ENCODE measurements around the gene SLC18B1. TPM values are rescaled to one million over a fixed set of nuclear protein-coding genes. Genes with fewer than 3 reads are reported as not detected.

Gene SLC18B1
- 11.7 and 15.5 TPM in 2 replicates for total RNA-seq (2014; rRNA removed; shearing (Covaris generic); ENCODE audit: low replicate concordance)

- DNase-seq (ENCODE audit: low read depth): peak; percentile 49
- in situ Hi-C loops (cut with HindIII; ENCODE audit: low pct_unique_long_range_greater_than_20kb, low sequenced_read_pairs): loop anchor here (25.0 kb wide), 1 partner anchor 511 kb away; no protein-coding TSS in a partner anchor
Measured at GRCh38 chr6:132797951-132798868, at the start of gene SLC18B1. Gene SLC18B1, minus strand, starts transcription at chr6:132798637. Its CDS starts 181 bp downstream, at chr6:132798456.

- in situ Hi-C loops (cut with HindIII; ENCODE audit: low pct_unique_long_range_greater_than_20kb, low sequenced_read_pairs): no loop called here
- no peak for DNase-seq (ENCODE audit: low read depth)
Measured at GRCh38 chr6:132843316-132844035, 45.0 kb upstream of the SLC18B1 start.

DNA sequence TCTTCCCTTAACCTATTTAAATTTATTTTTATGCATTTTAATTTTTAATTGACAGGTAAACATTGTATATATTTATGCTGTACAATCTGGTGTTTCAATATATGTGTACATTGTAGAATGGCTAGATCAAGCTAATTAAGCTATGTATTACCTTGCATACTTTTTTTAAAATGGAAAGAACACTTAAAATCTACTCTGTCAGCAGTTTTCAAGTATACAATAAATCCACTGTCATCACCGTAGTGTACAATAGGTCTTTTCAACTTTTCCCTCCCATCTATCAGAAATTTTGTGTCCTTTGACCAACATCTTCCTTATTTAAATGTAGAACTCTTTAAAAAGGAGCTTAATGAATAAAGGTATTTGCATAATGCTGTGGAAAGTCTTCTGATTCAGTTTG, 43.5 kb upstream of the SLC18B1 start:
- no peak for DNase-seq (ENCODE audit: low read depth)
- in situ Hi-C loops (cut with HindIII; ENCODE audit: low pct_unique_long_range_greater_than_20kb, low sequenced_read_pairs): no loop called here

- no peak for DNase-seq (ENCODE audit: low read depth)
- in situ Hi-C loops (cut with HindIII; ENCODE audit: low pct_unique_long_range_greater_than_20kb, low sequenced_read_pairs): no loop called here
Measured at GRCh38 chr6:132832891-132833290, 34.5 kb upstream of the SLC18B1 start.

- in situ Hi-C loops (cut with HindIII; ENCODE audit: low pct_unique_long_range_greater_than_20kb, low sequenced_read_pairs): no loop called here
- DNase-seq (ENCODE audit: low read depth): no peak
Measured at GRCh38 chr6:132830334-132830751, 31.9 kb upstream of the SLC18B1 start.

DNA sequence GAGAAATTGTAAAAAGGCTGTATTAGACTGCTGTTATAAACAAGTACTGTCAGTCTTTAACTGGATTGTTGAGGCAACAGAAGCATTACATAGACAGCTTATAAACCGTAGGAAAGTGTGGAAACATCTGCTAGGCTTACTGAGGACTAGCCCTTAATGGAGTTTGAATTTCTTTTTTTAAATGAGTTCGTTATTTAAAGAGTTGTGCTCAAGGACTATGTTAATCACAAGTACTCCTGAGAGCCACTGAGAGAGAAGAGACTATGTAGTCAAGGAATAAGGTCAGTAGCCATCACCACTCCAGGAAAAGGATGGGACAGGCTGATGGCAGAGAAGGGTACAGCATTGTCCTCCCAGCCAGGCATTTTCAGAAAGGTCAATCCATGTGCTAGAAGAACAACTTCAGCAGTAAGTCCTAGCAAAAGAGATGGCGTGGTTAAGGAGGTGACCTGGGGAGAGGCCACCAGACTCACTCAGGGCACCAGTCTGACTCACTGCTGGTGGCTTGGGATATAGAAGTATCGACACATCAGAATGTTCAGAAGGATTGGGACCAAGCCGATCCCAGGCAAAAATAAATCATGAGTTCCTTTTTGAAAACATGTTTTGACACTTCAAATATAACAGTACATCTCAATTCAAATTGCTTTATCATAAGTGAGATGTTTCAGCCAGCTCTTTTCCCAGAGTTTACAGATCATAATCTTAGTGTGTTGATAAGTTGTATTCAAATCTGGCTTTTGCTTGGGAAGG, 22.4 kb upstream of the SLC18B1 start:
- in situ Hi-C loops (cut with HindIII; ENCODE audit: low pct_unique_long_range_greater_than_20kb, low sequenced_read_pairs): no loop called here
- DNase-seq (ENCODE audit: low read depth): peak; percentile 33

- DNase-seq (ENCODE audit: low read depth): peak; percentile 30
Measured at GRCh38 chr6:132819405-132820161, 21.1 kb upstream of the SLC18B1 start.

GRCh38 chr6:132818404-132819359, 20.2 kb upstream of the SLC18B1 start:
- peak; percentile 43 for DNase-seq (ENCODE audit: low read depth)
- in situ Hi-C loops (cut with HindIII; ENCODE audit: low pct_unique_long_range_greater_than_20kb, low sequenced_read_pairs): no loop called here

More at GRCh38 chr6:132819405-132820161, 21.1 kb upstream of the SLC18B1 start:
- in situ Hi-C loops (cut with HindIII; ENCODE audit: low pct_unique_long_range_greater_than_20kb, low sequenced_read_pairs): no loop called here

DNA sequence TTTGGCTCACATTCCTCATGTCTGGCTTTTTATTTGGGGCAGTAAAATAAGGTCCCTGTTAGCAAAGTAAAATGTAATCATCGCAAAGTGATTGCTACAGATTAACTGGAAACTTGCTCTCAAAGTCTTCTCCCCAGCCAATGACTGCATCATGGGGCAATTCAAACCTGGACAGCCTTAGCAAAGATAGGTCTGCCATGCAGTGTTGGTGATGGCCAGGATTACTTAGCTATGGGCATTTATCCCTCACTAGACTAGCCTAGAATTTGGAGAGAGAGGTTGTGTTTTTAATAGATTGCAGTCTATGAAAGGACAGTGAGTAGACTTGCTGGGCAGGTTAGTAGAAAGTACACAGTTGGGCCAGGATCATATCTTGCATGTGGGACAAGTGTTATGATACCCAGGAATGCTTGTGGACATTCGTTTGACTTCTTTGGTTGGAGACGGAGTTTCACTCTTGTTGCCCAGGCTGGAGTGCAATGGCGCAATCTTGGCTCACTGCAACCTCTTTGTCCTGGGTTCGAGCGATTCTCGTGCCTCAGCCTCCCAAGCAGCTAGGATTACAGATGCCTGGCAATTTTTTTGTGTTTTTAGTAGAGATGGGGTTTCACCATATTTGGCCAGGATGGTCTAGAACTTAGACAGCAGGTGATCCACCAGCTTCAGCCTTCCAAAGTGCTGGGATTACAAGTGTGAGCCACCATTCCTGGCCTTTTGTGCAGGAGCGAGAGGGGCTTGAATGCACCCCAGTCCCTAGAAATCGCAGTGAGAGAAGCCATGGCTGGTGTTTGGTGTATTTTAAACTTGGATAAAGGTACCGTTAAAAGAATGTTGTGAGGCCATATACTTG, 19.3 kb upstream of the SLC18B1 start:
- peak; percentile 0 for DNase-seq (ENCODE audit: low read depth)
- in situ Hi-C loops (cut with HindIII; ENCODE audit: low pct_unique_long_range_greater_than_20kb, low sequenced_read_pairs): no loop called here

DNA sequence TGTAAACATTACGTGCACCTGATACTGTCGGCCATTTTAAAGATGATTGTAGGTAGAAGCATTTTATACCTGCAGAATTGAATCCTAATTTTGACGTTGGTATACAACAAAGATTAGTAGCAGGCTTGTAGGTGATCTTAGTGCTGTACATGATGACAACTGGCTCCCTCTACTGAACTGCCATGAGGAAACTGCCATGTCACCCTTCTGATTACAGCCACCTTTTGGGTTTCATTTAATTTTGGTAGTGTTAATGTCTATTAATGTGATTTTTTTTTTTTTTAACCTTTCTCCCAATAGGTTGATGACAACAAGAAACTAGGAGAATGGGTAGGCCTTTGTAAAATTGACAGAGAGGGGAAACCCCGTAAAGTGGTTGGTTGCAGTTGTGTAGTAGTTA, 18.2 kb upstream of the SLC18B1 start:
- in situ Hi-C loops (cut with HindIII; ENCODE audit: low pct_unique_long_range_greater_than_20kb, low sequenced_read_pairs): no loop called here
- peak; percentile 28 for DNase-seq (ENCODE audit: low read depth)

DNA sequence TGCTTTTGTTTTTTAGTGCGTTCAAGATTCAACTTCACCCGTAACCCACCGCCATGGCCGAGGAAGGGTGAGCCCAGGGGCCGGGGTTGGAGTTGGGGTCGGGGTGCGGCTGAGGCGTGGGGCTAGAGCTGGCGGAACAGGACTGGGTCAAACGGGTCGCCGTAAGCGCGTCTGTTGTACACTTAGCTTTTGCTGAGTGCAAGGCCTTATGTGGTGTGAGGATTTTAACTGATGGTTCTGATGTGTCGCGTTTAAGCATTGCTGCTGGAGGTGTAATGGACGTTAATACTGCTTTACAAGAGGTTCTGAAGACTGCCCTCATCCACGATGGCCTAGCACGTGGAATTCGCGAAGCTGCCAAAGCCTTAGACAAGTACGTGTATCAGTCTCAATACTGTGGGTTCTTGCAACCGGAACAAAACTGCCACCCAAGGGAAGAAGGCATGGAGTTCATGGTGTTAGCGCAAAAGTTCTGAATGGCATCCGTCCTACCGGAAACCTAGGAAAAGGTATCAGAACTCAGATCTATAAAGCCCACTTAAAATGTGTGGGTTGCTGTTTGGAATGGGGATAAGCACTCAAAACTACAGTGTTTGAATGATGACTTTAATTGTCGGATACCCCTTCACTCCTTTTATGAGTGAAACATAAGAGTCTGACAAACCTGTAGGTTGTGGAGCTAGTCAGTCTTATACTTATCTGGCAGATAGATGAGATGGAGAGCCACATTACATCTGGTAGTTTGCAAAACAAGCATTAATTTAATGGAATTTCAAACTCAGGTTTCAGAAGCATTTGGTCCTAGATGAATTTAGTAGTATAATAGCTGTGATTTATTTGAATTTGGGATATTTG, 16.5 kb upstream of the SLC18B1 start:
- peak; percentile 8 for DNase-seq (ENCODE audit: low read depth)
- in situ Hi-C loops (cut with HindIII; ENCODE audit: low pct_unique_long_range_greater_than_20kb, low sequenced_read_pairs): no loop called here

DNA sequence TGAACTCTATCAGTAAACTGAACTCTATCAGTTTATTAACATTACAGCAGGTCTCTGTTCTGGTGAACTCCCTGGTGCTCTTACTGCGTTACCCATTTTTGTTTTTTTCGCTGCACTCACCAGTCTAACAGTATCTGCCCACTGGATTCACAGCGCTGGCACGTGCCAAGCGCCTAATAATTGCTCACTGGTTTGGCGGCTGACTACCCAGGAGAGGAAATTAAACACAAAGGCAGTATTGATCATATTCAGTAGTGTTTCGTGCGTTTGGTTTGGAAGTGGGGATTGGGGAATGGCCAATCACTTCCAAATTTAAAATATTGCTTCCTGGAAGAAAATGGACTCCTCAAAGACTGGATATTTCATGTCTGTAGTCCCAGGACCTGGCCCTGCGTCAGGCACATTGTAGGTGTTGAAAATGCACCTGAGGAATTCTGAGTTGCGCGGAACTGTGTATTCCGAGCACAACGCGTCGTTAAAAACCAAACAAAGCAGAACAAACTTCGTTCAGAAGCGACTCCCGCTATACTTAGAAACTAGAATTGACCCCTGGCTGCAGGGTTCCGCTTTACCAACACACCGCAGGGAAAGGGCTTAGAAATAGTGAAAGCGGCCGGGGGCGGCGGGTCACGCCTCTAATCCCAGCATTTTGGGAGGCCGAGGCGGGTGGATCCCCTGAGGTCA, 14.9 kb upstream of the SLC18B1 start:
- peak; percentile 60 for DNase-seq (ENCODE audit: low read depth)
- in situ Hi-C loops (cut with HindIII; ENCODE audit: low pct_unique_long_range_greater_than_20kb, low sequenced_read_pairs): no loop called here

DNA sequence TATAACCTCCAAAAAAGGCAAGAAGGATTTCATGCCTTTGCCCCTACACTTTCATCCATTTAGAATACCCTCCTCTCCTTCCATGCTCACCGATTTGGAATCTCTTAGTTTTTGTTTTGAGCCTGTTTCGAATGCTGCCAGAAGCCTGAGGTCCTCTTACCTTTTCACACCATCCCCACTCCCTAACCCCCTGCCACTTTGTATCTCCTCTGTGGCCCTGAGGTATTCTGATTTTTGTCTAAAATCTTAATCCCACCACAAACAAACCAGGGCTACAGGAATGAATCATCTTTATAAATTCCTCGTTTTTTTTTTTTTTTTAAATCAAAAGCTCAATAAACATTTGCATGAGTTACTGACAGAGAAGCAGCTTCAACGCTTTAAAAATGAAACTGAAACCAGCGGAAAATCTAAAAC, 14.3 kb upstream of the SLC18B1 start:
- in situ Hi-C loops (cut with HindIII; ENCODE audit: low pct_unique_long_range_greater_than_20kb, low sequenced_read_pairs): no loop called here
- DNase-seq (ENCODE audit: low read depth): no peak

DNA sequence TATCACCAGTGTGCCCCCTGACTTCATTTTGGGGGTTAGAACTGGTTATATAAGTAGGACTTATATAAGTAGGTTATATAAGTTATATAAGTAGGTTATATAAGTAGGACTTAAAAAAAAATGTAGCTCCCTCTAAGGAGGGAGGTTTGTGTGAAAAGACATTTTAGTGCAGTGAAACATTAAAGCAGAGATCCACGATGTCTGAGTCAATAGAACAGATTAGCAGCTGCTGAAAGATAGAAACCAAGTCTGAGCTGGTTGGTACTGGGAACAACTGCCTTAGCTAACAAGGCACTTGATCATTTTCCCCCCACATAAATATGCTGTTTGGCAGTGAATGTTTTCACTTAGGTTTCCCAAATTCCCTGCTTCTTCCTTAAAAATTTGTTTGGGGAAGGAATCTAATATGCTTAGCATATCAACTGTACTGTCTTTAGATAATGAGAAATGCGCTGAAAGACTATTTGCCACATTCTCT, 13.9 kb upstream of the SLC18B1 start:
- in situ Hi-C loops (cut with HindIII; ENCODE audit: low pct_unique_long_range_greater_than_20kb, low sequenced_read_pairs): no loop called here
- peak; percentile 30 for DNase-seq (ENCODE audit: low read depth)

All from Caki2 (cell line).